ENCODE data around the gene ACADM.
"Not testable (repeated sequence)": the region's sequence is repeated elsewhere in the genome, so short reads cannot be mapped to it uniquely, and the experiment has no call there.

ACADM gene

GRCh38 chr1:75724472-75725022 lies at the start of gene ACADM:
Gene ACADM (plus strand): TSS chr1:75724709. CDS start chr1:75724788, 79 bp downstream.
- DNase-seq, result peak; percentile 83 to 84

- DNase-seq, result no peak
Measured at GRCh38 chr1:75677443-75677842, 47.1 kb upstream of the ACADM start.

- DNase-seq, result not testable (repeated sequence)
Measured at GRCh38 chr1:75677964-75678363, 46.5 kb upstream of the ACADM start.

- DNase-seq, result no peak
Measured at GRCh38 chr1:75690547-75690946, 34.0 kb upstream of the ACADM start.

GRCh38 chr1:75693551-75693950 lies 31.0 kb upstream of the ACADM start:
- no peak for DNase-seq

GRCh38 chr1:75696000-75696399 lies 28.5 kb upstream of the ACADM start:
- DNase-seq, result no peak

- DNase-seq, result no peak
Measured at GRCh38 chr1:75707191-75707590, 17.3 kb upstream of the ACADM start.

- no peak for DNase-seq
Measured at GRCh38 chr1:75708910-75709309, 15.6 kb upstream of the ACADM start.

GRCh38 chr1:75710832-75711231 lies 13.7 kb upstream of the ACADM start:
- no peak for DNase-seq

GRCh38 chr1:75711846-75712245 lies 12.7 kb upstream of the ACADM start:
- DNase-seq, result no peak

- no peak for DNase-seq
Measured at GRCh38 chr1:75712306-75712705, 12.2 kb upstream of the ACADM start.

GRCh38 chr1:75719810-75720209 lies 4.7 kb upstream of the ACADM start:
- DNase-seq, result no peak

GRCh38 chr1:75720325-75720724 lies 4.2 kb upstream of the ACADM start:
- no peak for DNase-seq

GRCh38 chr1:75720820-75721219 lies 3.7 kb upstream of the ACADM start:
- no peak for DNase-seq

- DNase-seq, result not testable (repeated sequence)
Measured at GRCh38 chr1:75722246-75722645, 2.3 kb upstream of the ACADM start.

- no peak for DNase-seq
Measured at GRCh38 chr1:75722966-75723365, 1.5 kb upstream of the ACADM start.

- peak in 1 of 2 donors; percentile 69 for DNase-seq
Measured at GRCh38 chr1:75723989-75724471, 479 bp upstream of the ACADM start.

GRCh38 chr1:75725266-75725665 lies 757 bp downstream of the ACADM start:
- DNase-seq, result no peak

GRCh38 chr1:75725861-75726361 lies 1.4 kb downstream of the ACADM start:
- DNase-seq, result no peak

GRCh38 chr1:75727571-75727970 lies 3.1 kb downstream of the ACADM start:
- no peak for DNase-seq

GRCh38 chr1:75730432-75730831 lies 5.9 kb downstream of the ACADM start:
- no peak for DNase-seq

- no peak for DNase-seq
Measured at GRCh38 chr1:75731881-75732280, 7.4 kb downstream of the ACADM start.

- no peak for DNase-seq
Measured at GRCh38 chr1:75732703-75733102, 8.2 kb downstream of the ACADM start.

GRCh38 chr1:75733661-75734060 lies 9.2 kb downstream of the ACADM start:
- no peak for DNase-seq

- DNase-seq, result no peak
Measured at GRCh38 chr1:75736016-75736415, 11.5 kb downstream of the ACADM start.
